LNCaP clone FGC (cell line): ENCODE results near the gene TALDO1.

ENCODE experiments used
- DNase-seq: peaks from one replicate; pipeline ENCODE4 v3.0.0-alpha.2; 2011; ENCODE audit warnings: low read depth
- H3K4me3 ChIP-seq: 2 replicates; pipeline ENCODE4 v1.5.1; 2011; ENCODE audit warnings: mild to moderate bottlenecking, low read depth, low read length, control low read depth
- TF ChIP-seq, protein P1 (sequence below): IDR thresholded peaks from 2 replicates; pipeline ENCODE4 v1.5.1; 2012; ENCODE audit warnings: mild to moderate bottlenecking; ENCODE audit not compliant: control insufficient read depth, insufficient read depth; ENCODE audit errors: extremely low read depth

Gene TALDO1

DNA sequence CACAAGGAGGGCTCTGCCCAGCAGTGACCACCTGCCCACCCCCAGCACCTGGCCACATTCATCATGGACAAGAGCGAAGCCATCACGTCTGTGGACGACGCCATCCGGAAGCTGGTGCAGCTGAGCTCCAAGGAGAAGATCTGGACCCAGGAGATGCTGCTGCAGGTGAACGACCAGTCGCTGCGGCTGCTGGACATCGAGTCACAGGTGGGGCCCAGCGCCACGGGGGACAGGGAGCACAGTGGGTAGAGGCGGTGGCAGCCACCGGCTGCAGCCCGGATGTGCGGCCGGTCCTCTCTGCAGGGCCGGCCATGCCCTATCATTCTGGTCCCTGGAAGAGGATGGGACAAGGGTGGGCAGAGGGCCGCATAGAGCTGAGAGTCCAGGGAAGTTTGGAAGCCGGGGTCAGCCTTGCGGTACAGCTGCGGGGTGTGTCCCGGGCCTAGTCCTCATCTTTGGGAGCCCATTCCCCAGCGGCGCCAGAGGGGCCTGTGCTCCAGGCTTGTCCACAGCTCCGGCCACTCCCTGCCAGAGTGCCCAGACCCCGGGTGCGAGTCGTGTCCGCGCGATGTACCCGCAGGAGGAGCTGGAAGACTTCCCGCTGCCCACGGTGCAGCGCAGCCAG is 27.1 kb upstream of the TALDO1 start:
- TF ChIP-seq, protein P1, sequence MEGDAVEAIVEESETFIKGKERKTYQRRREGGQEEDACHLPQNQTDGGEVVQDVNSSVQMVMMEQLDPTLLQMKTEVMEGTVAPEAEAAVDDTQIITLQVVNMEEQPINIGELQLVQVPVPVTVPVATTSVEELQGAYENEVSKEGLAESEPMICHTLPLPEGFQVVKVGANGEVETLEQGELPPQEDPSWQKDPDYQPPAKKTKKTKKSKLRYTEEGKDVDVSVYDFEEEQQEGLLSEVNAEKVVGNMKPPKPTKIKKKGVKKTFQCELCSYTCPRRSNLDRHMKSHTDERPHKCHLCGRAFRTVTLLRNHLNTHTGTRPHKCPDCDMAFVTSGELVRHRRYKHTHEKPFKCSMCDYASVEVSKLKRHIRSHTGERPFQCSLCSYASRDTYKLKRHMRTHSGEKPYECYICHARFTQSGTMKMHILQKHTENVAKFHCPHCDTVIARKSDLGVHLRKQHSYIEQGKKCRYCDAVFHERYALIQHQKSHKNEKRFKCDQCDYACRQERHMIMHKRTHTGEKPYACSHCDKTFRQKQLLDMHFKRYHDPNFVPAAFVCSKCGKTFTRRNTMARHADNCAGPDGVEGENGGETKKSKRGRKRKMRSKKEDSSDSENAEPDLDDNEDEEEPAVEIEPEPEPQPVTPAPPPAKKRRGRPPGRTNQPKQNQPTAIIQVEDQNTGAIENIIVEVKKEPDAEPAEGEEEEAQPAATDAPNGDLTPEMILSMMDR: no peak
- no peak overlapping the region for H3K4me3 ChIP-seq
- no peak for DNase-seq

- TF ChIP-seq, protein P1: no peak
- no peak overlapping the region for H3K4me3 ChIP-seq
Measured at GRCh38 chr11:720642-721246, 26.5 kb upstream of the TALDO1 start.

GRCh38 chr11:721247-721740 is 26.0 kb upstream of the TALDO1 start:
- H3K4me3 ChIP-seq: no peak overlapping the region
- no peak for DNase-seq
- TF ChIP-seq, protein P1: no peak

More at GRCh38 chr11:720642-721246, 26.5 kb upstream of the TALDO1 start:
- DNase-seq: no peak

DNA sequence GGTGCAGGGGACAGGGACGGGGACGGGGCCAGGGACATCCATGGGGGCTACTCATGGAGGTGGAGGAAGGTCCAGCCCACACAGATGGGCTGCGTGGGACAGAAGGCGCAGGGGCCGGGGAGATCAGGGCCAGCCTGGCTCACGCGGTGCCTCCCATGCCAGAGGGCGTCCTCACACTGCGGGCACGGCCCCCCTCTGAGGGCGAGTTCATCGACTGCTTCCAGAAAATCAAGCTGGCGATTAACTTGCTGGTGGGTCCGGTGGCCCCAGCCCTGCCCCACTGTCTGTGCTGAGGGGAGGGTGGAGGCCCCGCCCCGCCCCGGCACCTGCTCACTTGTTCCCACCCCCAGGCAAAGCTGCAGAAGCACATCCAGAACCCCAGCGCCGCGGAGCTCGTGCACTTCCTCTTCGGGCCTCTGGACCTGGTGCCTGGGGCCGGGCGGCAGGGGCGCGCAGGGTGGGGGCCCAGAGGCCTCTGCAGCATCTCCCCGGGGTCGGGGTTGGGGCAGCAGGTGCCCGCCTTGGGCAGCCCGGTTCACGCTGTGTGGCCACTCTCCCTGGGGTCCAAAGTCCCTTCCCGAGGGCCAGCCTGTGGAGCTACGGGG is 25.4 kb upstream of the TALDO1 start:
- no peak for DNase-seq
- TF ChIP-seq, protein P1: no peak
- H3K4me3 ChIP-seq: no peak overlapping the region

- no peak for DNase-seq
- TF ChIP-seq, protein P1: no peak
Measured at GRCh38 chr11:722346-722811, 24.9 kb upstream of the TALDO1 start.

DNA sequence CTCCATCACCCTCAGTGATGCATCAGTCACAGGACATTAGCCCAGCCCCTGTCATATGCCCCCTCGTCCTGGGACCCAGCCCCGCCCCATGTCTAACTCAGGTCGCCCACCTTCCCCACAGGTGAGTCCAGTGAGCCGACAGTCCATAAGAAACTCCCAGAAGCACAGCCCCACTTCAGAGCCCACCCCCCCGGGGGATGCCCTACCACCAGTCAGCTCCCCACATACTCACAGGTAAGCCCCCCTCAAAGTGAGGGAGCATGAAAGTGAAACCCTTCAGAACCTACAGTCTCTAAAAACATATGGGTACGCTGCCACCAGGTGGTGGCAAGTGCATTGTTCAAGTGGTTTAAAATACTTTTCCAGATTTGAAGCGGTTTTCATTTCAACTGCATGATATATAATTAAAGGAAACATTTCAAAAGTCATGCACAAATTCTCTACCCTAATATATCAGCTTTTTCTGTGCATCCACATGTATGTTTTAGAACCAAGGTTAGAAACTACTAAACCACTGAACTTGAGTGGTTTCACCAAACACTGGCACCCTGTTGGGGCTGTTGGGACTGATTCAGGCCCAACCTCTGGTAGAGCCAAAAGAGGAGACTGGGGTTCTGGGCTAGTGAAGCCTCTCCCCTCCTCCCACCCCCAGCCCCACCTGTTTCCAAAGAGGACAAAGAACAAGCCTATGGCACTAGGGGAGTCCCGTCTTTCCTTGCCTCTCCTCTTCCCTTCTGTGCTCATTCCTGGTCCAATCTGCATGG is 24.0 kb upstream of the TALDO1 start:
- no peak for DNase-seq
- TF ChIP-seq, protein P1: peak; percentile 46

More at GRCh38 chr11:722346-722811, 24.9 kb upstream of the TALDO1 start:
- H3K4me3 ChIP-seq: no peak overlapping the region

More for the DNA sequence above, 24.0 kb upstream of the TALDO1 start:
- no peak overlapping the region for H3K4me3 ChIP-seq
